HepG2 (cell line): ENCODE measurements around the gene RCC1. TPM values are rescaled to one million over a fixed set of nuclear protein-coding genes. Genes with fewer than 3 reads are reported as not detected.

Experiments used
- ATAC-seq: fragments of 200-7000 bp; cut with Tn5 transposase; 3 replicates; pipeline ENCODE4 v1.9.1; 2020; ENCODE audit warnings: mild to moderate bottlenecking, moderate library complexity
- BruUV-seq: library from RNA; stranded (reverse); fragments of 400-500 nt; replicated peaks from 2 replicates; lab custom pipeline; 2021; lab: Mats Ljungman, UMichigan
- CTCF ChIA-PET: fragments of 300-600 bp; formaldehyde crosslinking; extraction: SDS; loops from one replicate; lab custom pipeline; 2021; ENCODE audit warnings: low total read pairs, inconsistent platforms, low intra/inter-chr PET ratio; lab: Yijun Ruan, JAX
- POLR2A ChIA-PET: fragments of 350-600 bp; sonication (Branson Sonifier 250); formaldehyde crosslinking; loops from one replicate; lab custom pipeline; 2020; ENCODE audit warnings: antibody characterized with exemption, inconsistent platforms; lab: Yijun Ruan, JAX
- DNase-seq: peaks from one replicate; pipeline ENCODE4 v3.0.0-alpha.2; 2015; ENCODE audit warnings: low spot score
- FAIRE-seq: peaks from 3 replicates; lab custom pipeline; 2011; peaks lifted over from hg19 to GRCh38; lab: Jason Lieb, UNC
- H2AFZ ChIP-seq: one replicate; pipeline ENCODE4 v1.6.1; 2011; ENCODE audit warnings: low read length, inconsistent platforms
- H3K27ac ChIP-seq: fragments of 300-600 bp; 3 replicates; pipeline ENCODE4 v1.8.0; 2011; ENCODE audit warnings: mixed run types, mild to moderate bottlenecking, mixed read lengths, low read length, inconsistent platforms; ENCODE audit not compliant: insufficient read depth; ENCODE audit errors: extremely low read length
- H3K27me3 ChIP-seq, 2 experiments: fragments of 200-600 bp in 1 of 2; 2 replicates in 1 of 2; 3 replicates in 1 of 2; pipeline versions ENCODE4 v1.6.0 to v1.8.0; 2011; ENCODE audit warnings: low read length in 2 of 2, mild to moderate bottlenecking in 2 of 2, moderate library complexity in 2 of 2, inconsistent platforms in 1 of 2; ENCODE audit not compliant: insufficient read depth in 2 of 2, control insufficient read depth in 1 of 2
- H3K36me3 ChIP-seq, 2 experiments: fragments of 200-600 bp in 1 of 2; replicated peaks in 1 of 2; 2 replicates in 1 of 2; 3 replicates in 1 of 2; pipeline versions ENCODE4 v1.5.1 to v1.8.0; 2011; ENCODE audit warnings: low read length in 2 of 2, inconsistent platforms in 1 of 2; ENCODE audit not compliant: insufficient read depth in 2 of 2, control insufficient read depth in 1 of 2
- H3K4me1 ChIP-seq: 2 replicates; pipeline ENCODE4 v1.5.1; 2012; ENCODE audit warnings: low read length, inconsistent platforms; ENCODE audit not compliant: insufficient read depth
- H3K4me2 ChIP-seq: 2 replicates; pipeline ENCODE4 v1.6.0; 2011; ENCODE audit warnings: low read depth, low read length, inconsistent platforms
- H3K4me3 ChIP-seq, 3 experiments: fragments of 200-600 bp in 1 of 3; sonication (generic), shearing (Covaris generic) in 1 of 3; replicated peaks in 1 of 3; 2 replicates each; pipeline ENCODE4 v1.5.1; 2011 to 2016; ENCODE audit warnings: low read length in 3 of 3, inconsistent platforms in 2 of 3, low read depth in 2 of 3, mild to moderate bottlenecking in 2 of 3, control low read depth in 1 of 3, mixed read lengths in 1 of 3; ENCODE audit not compliant: insufficient read depth in 1 of 3
- H3K79me2 ChIP-seq: one replicate; pipeline ENCODE4 v1.6.1; 2011; ENCODE audit warnings: low read length, inconsistent platforms; ENCODE audit not compliant: insufficient read depth
- H3K9ac ChIP-seq: 2 replicates; pipeline ENCODE4 v1.6.0; 2011; ENCODE audit warnings: mild to moderate bottlenecking, low read depth, low read length, inconsistent platforms; ENCODE audit not compliant: insufficient read depth
- H3K9me3 ChIP-seq: 2 replicates; pipeline ENCODE4 v1.5.1; 2012; ENCODE audit warnings: mild to moderate bottlenecking, low read length
- H4K20me1 ChIP-seq: 2 replicates; pipeline ENCODE4 v1.6.0; 2011; ENCODE audit warnings: inconsistent platforms, mild to moderate bottlenecking, low read length, moderate library complexity; ENCODE audit not compliant: insufficient read depth
- AKAP8 ChIP-seq: sonication (generic); formaldehyde crosslinking; IDR thresholded peaks from 2 replicates; pipeline ENCODE4 v1.5.1; 2020; ENCODE audit warnings: mild to moderate bottlenecking, missing genetic modification reagents
- NFIC ChIP-seq: IDR thresholded peaks from 2 replicates; pipeline ENCODE4 v1.6.1; 2012; ENCODE audit warnings: mild to moderate bottlenecking, low read length, inconsistent platforms
- PLRG1 ChIP-seq: fragments of 450-650 bp; conservative IDR thresholded peaks from 2 replicates; pipeline ENCODE4 v1.6.1; 2016
- RARA ChIP-seq: IDR thresholded peaks from 2 replicates; pipeline ENCODE4 v1.6.1; 2016; ENCODE audit warnings: missing genetic modification reagents, missing compliant biosample characterization
- SETDB1 ChIP-seq: sonication (generic); formaldehyde crosslinking; IDR thresholded peaks from 2 replicates; pipeline ENCODE4 v1.5.1; 2020; ENCODE audit warnings: missing genetic modification reagents, mild to moderate bottlenecking, borderline replicate concordance
- STAT5B ChIP-seq: sonication (generic); formaldehyde crosslinking; IDR thresholded peaks from 2 replicates; pipeline ENCODE4 v1.4.0; 2020; ENCODE audit warnings: missing genetic modification reagents
- ZNF138 ChIP-seq: sonication (generic); formaldehyde crosslinking; IDR thresholded peaks from 2 replicates; pipeline ENCODE4 v1.5.0; 2020; ENCODE audit warnings: mild to moderate bottlenecking, low read depth, missing genetic modification reagents
- ZNF17 ChIP-seq: sonication (generic); formaldehyde crosslinking; IDR thresholded peaks from 2 replicates; pipeline ENCODE4 v1.5.0; 2020; ENCODE audit warnings: mild to moderate bottlenecking, missing genetic modification reagents
- ZNF724P ChIP-seq: sonication (generic); formaldehyde crosslinking; IDR thresholded peaks from 2 replicates; pipeline ENCODE4 v1.8.0; 2022; ENCODE audit warnings: missing genetic modification reagents, borderline replicate concordance
- WGBS: methylation state at CpG from one replicate; pipeline ENCODE4 v1.1.6; 2017; ENCODE audit warnings: low lambda C conversion rate; 5-methylcytosine and 5-hydroxymethylcytosine counted together
- in situ Hi-C: cut with HindIII; loops from 2 replicates; pipeline ENCODE4 v1.10.0; 2017; ENCODE audit warnings: low pct_unique_long_range_greater_than_20kb; ENCODE audit not compliant: extremely low pct_ligation_motif_present
- intact Hi-C: fragments of 100-400 bp; cut with micrococcal nuclease; formaldehyde crosslinking; loops from one replicate; pipeline ENCODE4 v1.10.0; 2022; ENCODE audit not compliant: unreplicated experiment
- polyA plus RNA-seq, 8 experiments: library from polyadenylated mRNA; depleted of rRNA in 3 of 8; stranded (reverse) in 7 of 8; unstranded in 1 of 8; fragments of >200 nt; fragmentation: Illumina TruSeq in 4 of 8; extraction: Trizol in 4 of 8; gene quantifications; 2 replicates each; pipeline versions ENCODE4 v1.2.1 to v1.2.3, GENCODE V29; 2011 to 2016; ENCODE audit warnings: low read depth in 4 of 8, missing spikeins in 1 of 8, mixed read lengths in 1 of 8; ENCODE audit not compliant: insufficient read depth in 1 of 8
- total RNA-seq, 5 experiments: library from RNA; depleted of rRNA; stranded (reverse); fragments of >200 nt; fragmentation: Illumina TruSeq; extraction: Trizol; gene quantifications; 2 replicates each; pipeline ENCODE4 v1.2.3, GENCODE V29; 2016; ENCODE audit warnings: low read depth in 1 of 5
- TF ChIP-seq, protein P1 (sequence below): sonication (generic); formaldehyde crosslinking; IDR thresholded peaks from 2 replicates; pipeline ENCODE4 v1.8.0; 2022; ENCODE audit warnings: missing genetic modification reagents, mild to moderate bottlenecking, borderline replicate concordance
- TF ChIP-seq, protein P2 (sequence below): sonication (generic); formaldehyde crosslinking; IDR thresholded peaks from 2 replicates; pipeline ENCODE4 v1.4.0; 2020; ENCODE audit warnings: missing genetic modification reagents; ENCODE audit errors: not compliant biosample characterization
- TF ChIP-seq, protein P3 (sequence below): sonication (generic); formaldehyde crosslinking; IDR thresholded peaks from 2 replicates; pipeline ENCODE4 v1.4.0; 2020; ENCODE audit warnings: missing genetic modification reagents
- TF ChIP-seq, protein P4 (sequence below): sonication (generic); formaldehyde crosslinking; IDR thresholded peaks from 2 replicates; pipeline ENCODE4 v1.4.0; 2020; ENCODE audit warnings: mild to moderate bottlenecking, missing genetic modification reagents

Gene RCC1
- total and polyA plus RNA-seq, 2 of the 13 experiments (the other 11 are each of a cell fraction or from before 2014, with no cell fraction given): 47.2 to 80.8 TPM

DNA sequence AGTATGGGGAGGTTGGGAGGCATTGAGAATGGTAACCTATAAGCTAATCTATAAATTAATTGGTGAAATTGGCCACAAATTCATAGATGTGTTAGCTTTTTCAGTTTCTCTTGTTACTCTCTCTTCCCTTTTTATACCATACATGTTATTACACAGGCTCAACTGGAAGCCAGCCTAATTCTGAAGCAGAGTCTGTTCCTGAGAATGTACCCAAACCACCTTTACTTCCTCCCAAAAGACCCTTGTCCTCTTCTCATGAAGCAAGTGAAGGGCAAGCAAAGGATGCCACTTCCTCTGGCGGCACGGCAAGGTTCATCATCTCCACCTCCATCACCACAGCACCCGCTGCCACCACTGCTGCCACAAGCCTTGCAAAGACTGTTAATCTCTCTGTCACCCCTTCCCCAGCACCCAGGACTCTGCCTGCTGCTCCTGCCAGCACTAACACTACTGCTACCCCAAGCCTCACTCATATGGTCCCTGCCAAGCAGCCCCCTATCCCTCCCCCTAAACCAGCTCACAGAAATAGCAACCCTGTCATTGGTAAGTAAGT lies 39.5 kb upstream of the RCC1 start:
- Histone ChIP-seq H3K27ac (no peak overlapping the region), H3K4me1 (peaks cover 9% of the 10 kb centered on the region), H3K36me3 (peaks cover 16 to 49% of the 10 kb centered on the region in 2 experiments), H3K9me3 (no peaks in the 10 kb centered on the region), H3K4me3 (no peak overlapping the region), H4K20me1 (no peaks in the 10 kb centered on the region), H3K9ac (no peak overlapping the region), H3K79me2 (no peaks in the 10 kb centered on the region), H3K4me2 (no peak overlapping the region), H3K27me3 (no peaks in the 10 kb centered on the region), H2AFZ (no peak overlapping the region)
- ChIA-PET CTCF (no interaction called here), POLR2A (no interaction called here)
- no peak for ATAC-seq
- no peak for FAIRE-seq
- no peak for DNase-seq
- 93% methylated on average over 3 of the region's 3 CpGs for WGBS
- TF ChIP-seq, protein P1, sequence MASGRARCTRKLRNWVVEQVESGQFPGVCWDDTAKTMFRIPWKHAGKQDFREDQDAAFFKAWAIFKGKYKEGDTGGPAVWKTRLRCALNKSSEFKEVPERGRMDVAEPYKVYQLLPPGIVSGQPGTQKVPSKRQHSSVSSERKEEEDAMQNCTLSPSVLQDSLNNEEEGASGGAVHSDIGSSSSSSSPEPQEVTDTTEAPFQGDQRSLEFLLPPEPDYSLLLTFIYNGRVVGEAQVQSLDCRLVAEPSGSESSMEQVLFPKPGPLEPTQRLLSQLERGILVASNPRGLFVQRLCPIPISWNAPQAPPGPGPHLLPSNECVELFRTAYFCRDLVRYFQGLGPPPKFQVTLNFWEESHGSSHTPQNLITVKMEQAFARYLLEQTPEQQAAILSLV: no peak
- no peak for TF ChIP-seq ZNF138
- in situ Hi-C loops (no loop called here), intact Hi-C loops (no loop called here)
- TSS peak; percentile 21 for BruUV-seq

DNA sequence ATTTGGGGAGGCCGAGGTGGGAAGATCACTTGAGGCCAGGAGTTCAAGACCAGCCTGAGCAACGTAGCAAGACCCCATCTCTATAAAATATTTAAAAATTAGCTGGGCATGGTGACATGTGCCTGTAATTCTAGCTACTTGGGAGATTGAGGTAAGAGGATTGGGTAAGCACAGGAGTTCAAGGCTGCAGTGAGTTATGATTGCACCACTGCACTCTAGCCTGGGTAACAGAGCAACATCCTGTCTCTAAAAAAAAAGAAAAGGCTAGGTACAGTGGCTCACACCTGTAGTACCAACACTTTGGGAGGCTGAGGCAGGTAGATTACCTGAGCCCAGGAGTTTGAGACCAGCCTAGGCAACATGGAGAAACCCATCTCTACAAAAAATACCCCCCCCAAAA lies 35.7 kb upstream of the RCC1 start:
- POLR2A ChIA-PET: no interaction called here
- Histone ChIP-seq H3K4me3 (no peak overlapping the region), H3K4me1 (peaks cover 9% of the 10 kb centered on the region), H3K27ac (no peak overlapping the region), H4K20me1 (no peaks in the 10 kb centered on the region), H3K9me3 (no peaks in the 10 kb centered on the region), H3K79me2 (no peaks in the 10 kb centered on the region), H3K4me2 (no peak overlapping the region), H3K36me3 (peaks cover 12 to 28% of the 10 kb centered on the region in 2 experiments; a peak in 4 of 5 replicates), H3K9ac (no peak overlapping the region), H3K27me3 (no peaks in the 10 kb centered on the region), H2AFZ (no peak overlapping the region)
- BruUV-seq: no TSS peak
- FAIRE-seq (no peak), ATAC-seq (peak; percentile 53), DNase-seq (peak; percentile 31)
- intact Hi-C loops: no loop called here
- WGBS: 64% methylated on average over 2 of the region's 2 CpGs
- CTCF ChIA-PET: no interaction called here
- in situ Hi-C loops: no loop called here
- no peak for TF ChIP-seq ZNF17
- no peak for TF ChIP-seq PLRG1
- TF ChIP-seq SETDB1 (CRISPR knock-in tag): no peak
- no peak for TF ChIP-seq AKAP8 (CRISPR knock-in tag)
- no peak for TF ChIP-seq NFIC
- TF ChIP-seq ZNF724P (CRISPR knock-in tag): no peak
- TF ChIP-seq STAT5B (CRISPR knock-in tag): no peak
- peak; percentile 54 for TF ChIP-seq RARA (CRISPR knock-in tag)
- TF ChIP-seq, protein P2, sequence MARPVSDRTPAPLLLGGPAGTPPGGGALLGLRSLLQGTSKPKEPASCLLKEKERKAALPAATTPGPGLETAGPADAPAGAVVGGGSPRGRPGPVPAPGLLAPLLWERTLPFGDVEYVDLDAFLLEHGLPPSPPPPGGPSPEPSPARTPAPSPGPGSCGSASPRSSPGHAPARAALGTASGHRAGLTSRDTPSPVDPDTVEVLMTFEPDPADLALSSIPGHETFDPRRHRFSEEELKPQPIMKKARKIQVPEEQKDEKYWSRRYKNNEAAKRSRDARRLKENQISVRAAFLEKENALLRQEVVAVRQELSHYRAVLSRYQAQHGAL (CRISPR knock-in tag): no peak
- TF ChIP-seq, protein P3, sequence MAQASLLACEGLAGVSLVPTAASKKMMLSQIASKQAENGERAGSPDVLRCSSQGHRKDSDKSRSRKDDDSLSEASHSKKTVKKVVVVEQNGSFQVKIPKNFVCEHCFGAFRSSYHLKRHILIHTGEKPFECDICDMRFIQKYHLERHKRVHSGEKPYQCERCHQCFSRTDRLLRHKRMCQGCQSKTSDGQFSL (CRISPR knock-in tag): no peak
- TF ChIP-seq, protein P4, sequence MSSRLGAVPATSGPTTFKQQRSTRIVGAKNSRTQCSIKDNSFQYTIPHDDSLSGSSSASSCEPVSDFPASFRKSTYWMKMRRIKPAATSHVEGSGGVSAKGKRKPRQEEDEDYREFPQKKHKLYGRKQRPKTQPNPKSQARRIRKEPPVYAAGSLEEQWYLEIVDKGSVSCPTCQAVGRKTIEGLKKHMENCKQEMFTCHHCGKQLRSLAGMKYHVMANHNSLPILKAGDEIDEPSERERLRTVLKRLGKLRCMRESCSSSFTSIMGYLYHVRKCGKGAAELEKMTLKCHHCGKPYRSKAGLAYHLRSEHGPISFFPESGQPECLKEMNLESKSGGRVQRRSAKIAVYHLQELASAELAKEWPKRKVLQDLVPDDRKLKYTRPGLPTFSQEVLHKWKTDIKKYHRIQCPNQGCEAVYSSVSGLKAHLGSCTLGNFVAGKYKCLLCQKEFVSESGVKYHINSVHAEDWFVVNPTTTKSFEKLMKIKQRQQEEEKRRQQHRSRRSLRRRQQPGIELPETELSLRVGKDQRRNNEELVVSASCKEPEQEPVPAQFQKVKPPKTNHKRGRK (CRISPR knock-in tag): no peak
